AG09309 (cell line): ENCODE data around the gene VAT1.
"Not testable (repeated sequence)": the region's sequence is repeated elsewhere in the genome, so short reads cannot be mapped to it uniquely, and the experiment has no call there.

ENCODE experiments used
- DNase-seq: peaks from one replicate; pipeline ENCODE4 v3.0.0-alpha.2; 2010; ENCODE audit warnings: low read depth
- H3K4me3 ChIP-seq: 2 replicates; pipeline ENCODE4 v1.5.1; 2011; ENCODE audit warnings: mild to moderate bottlenecking, low read depth, low read length, moderate library complexity; ENCODE audit not compliant: control insufficient read depth
- TF ChIP-seq, protein P1 (sequence below): IDR thresholded peaks from 2 replicates; pipeline ENCODE4 v1.5.1; 2011; ENCODE audit warnings: mild to moderate bottlenecking, low read depth, low read length, inconsistent platforms; ENCODE audit not compliant: insufficient read depth, control insufficient read depth; ENCODE audit errors: missing control alignments

The VAT1 gene

DNA sequence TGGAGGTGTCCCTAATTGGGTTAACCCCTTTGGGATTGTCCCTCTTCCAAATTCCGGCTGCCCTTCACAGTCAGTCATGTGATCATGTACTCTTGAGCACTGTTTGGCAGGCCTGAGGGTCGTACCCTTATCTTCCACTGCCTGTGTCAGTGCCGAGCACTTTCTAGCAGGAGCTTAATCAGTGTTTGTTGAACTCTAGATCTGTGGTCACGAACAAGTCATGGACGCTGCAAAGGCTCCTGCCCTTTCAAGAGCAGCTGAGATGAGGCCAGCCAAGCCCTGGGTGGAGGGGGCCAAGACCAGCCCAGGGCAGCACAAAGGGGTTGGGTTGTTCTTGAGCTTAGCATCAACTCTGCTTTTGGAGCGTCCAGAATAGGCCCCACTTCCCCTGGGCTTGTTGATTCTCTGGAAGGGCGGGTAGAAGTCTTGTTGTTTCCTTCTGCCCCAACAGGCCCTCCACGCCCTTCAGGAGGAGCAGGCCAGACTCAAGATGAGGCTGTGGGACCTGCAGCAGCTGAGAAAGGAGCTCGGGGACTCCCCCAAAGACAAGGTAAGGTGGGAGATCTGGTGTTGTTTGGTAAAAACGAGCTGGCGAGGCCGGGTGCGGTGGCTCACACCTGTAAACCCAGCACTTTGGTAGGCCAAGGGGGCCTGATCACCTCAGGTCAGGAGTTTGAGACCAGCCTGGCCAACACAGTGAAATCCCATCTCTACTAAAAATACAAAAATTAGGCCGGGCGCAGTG, 10.3 kb downstream of the VAT1 start:
- TF ChIP-seq, protein P1, sequence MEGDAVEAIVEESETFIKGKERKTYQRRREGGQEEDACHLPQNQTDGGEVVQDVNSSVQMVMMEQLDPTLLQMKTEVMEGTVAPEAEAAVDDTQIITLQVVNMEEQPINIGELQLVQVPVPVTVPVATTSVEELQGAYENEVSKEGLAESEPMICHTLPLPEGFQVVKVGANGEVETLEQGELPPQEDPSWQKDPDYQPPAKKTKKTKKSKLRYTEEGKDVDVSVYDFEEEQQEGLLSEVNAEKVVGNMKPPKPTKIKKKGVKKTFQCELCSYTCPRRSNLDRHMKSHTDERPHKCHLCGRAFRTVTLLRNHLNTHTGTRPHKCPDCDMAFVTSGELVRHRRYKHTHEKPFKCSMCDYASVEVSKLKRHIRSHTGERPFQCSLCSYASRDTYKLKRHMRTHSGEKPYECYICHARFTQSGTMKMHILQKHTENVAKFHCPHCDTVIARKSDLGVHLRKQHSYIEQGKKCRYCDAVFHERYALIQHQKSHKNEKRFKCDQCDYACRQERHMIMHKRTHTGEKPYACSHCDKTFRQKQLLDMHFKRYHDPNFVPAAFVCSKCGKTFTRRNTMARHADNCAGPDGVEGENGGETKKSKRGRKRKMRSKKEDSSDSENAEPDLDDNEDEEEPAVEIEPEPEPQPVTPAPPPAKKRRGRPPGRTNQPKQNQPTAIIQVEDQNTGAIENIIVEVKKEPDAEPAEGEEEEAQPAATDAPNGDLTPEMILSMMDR, result no peak
- DNase-seq, result no peak
- H3K4me3 ChIP-seq, result no peak overlapping the region

DNA sequence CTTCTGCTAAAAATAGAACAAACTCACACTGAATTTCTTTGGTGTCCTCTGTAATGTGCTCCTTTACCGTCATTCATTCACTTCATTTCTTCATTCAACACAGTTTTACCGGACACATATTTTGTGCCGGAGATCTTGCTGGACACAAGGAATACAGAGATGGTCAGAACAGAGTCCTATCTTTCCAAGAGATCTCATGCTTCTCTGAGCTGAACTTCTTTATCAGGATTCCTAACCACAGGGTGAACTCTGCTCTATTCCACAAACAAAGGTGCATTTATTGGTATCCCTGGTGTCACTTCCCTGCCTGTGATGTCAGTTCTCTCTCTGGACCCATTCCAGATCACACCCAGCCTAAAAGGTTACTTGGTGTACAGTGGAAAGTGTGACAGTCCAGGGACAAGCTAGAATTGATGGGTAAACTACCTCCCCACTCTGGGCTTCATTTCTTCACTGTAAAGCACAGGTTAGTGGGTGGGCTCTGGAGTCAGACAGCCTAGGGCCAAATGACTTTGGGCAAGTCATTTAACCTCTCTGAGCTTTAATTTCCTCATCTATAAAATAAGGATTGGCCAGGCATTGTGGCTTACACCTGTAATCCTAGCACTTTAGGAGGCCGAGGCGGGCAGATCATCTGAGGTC, 11.4 kb downstream of the VAT1 start:
- TF ChIP-seq, protein P1, result no peak
- DNase-seq, result no peak
- no peak overlapping the region for H3K4me3 ChIP-seq

DNA sequence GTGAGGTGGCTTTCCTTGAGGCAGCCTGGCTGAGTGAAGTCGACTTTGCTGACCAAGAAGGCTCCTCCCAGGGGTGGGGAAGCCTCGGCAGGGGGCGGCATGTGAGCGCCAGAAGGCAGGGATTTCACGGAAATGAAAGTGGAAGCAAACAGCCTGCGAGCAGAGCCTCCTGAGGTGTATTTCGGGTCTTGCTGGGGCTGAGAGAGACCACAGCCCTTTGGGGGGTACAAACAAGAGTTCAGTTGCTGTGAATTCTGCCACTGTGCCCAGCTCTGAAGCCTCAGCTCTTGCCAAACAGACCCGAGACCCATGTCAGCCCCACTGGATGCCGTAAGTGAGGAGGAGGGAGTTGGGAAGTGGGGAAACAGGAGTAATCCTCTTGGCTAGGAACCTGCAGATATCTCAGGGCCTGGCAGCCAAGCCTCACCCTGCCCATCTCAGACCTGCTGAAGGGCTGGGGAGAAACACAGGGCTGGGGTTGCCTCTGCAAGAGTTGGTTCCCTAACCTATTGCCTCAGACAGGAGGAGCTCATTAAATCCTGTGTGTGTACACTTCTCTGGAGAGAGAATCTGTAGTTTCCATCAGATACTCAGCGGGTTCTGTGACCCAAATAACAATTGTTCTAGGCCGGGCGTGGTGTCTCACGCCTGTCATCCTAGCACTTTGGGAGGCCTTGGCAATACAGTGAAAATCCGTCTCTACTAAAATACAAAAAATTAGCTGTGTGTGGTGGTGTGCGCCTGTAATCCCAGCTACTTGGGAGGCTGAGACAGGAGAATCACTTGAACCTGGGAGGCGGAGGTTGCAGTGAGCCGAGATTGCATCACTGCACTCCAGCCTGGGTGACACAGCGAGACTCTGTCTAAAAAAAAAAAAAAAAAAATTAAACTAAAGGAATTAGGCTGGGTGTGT, 15.3 kb downstream of the VAT1 start, which contains the start of gene IFI35:
Gene IFI35 (plus strand): TSS at position 146 of the 913 bp plus-strand sequence. CDS start 164 bp downstream, at position 310.
- no peak for DNase-seq
- H3K4me3 ChIP-seq, result peak within 1 kb of the TSS; percentile 81
- TF ChIP-seq, protein P1, result peak; percentile 24

DNA sequence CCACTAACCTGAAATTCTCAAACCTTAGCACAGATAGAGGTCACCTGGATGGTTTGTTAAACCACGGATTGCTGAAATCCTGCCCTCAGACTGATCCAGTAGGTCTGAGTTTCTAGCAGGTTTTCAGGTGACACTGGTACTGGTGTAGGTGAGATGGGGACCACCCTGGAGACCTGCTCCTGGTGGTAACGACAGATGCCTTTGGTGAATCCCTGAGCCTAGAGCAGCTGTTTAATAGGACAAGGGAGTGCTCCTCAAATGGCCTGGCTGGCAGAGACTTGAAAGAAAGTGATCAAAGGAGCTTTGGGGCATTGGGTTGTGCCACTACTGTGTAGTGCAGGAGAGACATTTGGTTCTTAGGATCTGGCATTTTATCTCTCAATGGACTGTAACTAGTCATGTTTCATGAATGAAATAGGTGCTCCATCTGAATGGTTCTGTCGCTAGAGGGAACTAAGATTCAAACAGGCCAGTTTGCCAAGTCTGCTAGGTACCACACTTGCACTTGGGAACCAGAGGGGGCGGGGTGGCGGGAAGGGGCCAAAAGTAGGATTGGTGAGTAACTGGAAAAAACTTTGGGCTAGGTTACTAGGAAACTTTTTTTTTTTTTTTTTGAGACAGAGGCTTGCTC, 18.5 kb downstream of the VAT1 start:
- TF ChIP-seq, protein P1, result peak; percentile 10
- no peak for DNase-seq
- H3K4me3 ChIP-seq, result no peak overlapping the region

DNA sequence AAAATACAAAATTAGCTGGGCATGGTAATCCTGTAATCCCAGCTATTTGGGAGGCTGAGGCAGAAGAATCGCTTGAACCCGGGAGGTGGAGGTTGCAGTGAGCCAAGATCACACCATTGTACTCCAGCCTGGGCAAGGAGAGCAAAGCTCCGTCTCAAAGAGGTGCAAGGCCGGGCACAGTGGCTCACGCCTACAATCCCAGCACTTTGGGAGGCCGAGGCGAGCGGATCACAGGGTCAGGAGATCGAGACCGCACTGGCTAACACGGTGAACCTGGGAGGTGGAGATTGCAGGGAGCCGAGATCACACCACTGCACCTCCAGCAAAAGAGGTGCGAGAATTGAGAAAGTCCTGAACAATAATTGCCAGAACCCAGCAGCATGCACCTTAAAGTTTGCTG, 21.3 kb downstream of the VAT1 start:
- not testable (repeated sequence) for DNase-seq, H3K4me3 ChIP-seq

DNA sequence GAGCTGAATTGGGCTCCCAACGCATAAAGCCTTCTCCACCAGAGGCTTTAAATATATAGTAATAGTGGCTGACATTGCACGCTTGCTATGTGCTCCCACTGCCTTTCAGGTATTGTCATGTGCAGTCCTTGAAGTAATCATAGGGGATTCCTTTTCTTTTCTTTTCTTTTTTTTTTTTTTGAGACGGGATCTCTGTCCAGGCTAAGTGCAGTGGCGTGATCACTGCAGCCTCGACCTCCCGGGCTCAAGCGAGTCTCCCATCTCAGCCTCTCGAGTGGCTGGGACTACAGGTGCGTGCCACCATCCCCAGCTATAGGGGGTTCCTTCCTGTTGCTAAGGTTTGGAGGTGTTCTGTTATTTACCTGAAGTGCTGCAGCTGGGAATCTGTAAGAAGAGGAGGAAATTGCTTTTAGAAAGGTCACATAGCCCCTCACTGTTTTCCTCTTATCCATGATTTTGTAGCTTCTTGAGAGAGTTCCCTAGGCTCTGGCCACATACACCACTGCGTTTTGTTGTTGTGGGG, 23.1 kb downstream of the VAT1 start:
- TF ChIP-seq, protein P1, result no peak
- no peak for DNase-seq
- peak overlapping the region; percentile 76 for H3K4me3 ChIP-seq
